IPS-15b (cell line): ENCODE results near the gene OR4E2.

Source experiments
- H3K27me3 ChIP-seq: one replicate; pipeline ENCODE4 v1.6.1; 2013; ENCODE audit warnings: low read length; ENCODE audit not compliant: control insufficient read depth, insufficient read depth
- H3K36me3 ChIP-seq: one replicate; pipeline ENCODE4 v1.6.1; 2013; ENCODE audit warnings: low read length; ENCODE audit not compliant: control insufficient read depth, insufficient read depth
- H3K4me1 ChIP-seq: one replicate; pipeline ENCODE4 v1.6.1; 2013; ENCODE audit warnings: mild to moderate bottlenecking, low read length; ENCODE audit not compliant: control insufficient read depth, insufficient read depth
- H3K4me3 ChIP-seq: one replicate; pipeline ENCODE4 v1.5.1; 2013; ENCODE audit warnings: low read depth, low read length
- H3K9ac ChIP-seq: one replicate; pipeline ENCODE4 v1.6.1; 2013; ENCODE audit warnings: low read depth, mild to moderate bottlenecking, low read length
- H3K9me3 ChIP-seq: one replicate; pipeline ENCODE4 v1.6.1; 2013; ENCODE audit warnings: mild to moderate bottlenecking, low read length; ENCODE audit not compliant: control insufficient read depth, insufficient read depth

Gene OR4E2

DNA sequence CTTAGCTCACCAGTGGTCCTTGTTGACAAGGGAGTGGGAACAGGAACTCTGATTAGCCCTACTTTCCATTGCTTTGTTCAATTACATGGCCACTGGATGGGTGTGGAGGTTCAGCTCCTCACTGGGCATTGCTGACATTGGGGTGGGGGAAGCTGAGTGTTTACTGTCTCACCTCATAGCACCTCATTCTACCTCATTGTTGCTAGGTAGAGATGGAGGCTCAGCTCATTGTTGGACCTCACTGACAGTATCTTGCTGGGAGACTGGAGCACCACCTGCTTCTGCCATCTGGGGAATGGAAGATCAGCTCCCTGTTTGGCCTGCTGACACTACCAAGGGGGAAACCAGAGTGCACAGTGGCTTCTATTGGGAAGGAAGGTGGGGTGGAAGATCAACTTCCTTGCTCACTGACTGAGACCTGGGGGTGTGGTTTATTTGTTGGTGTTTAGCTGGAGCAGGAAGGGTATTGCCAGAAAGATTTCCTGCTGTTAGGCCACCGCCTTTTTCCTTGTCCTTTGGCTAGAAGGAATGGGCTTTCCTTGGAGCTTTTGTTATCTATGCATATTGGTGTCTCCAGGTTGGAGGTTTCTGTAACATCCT is 1.3 kb upstream of the OR4E2 start:
- Histone ChIP-seq H3K27me3 (no peaks in the 10 kb centered on the region), H3K36me3 (no peaks in the 10 kb centered on the region), H3K4me1 (peaks cover 4% of the 10 kb centered on the region), H3K9me3 (no peaks in the 10 kb centered on the region), H3K4me3 (no peak overlapping the region), H3K9ac (no peak overlapping the region)

- Histone ChIP-seq H3K9ac (no peak overlapping the region), H3K4me3 (no peak overlapping the region), H3K9me3 (no peaks in the 10 kb centered on the region), H3K4me1 (peaks cover 4% of the 10 kb centered on the region), H3K27me3 (no peaks in the 10 kb centered on the region), H3K36me3 (no peaks in the 10 kb centered on the region)
Observed at GRCh38 chr14:21654215-21654614, 580 bp downstream of the OR4E2 start.

DNA sequence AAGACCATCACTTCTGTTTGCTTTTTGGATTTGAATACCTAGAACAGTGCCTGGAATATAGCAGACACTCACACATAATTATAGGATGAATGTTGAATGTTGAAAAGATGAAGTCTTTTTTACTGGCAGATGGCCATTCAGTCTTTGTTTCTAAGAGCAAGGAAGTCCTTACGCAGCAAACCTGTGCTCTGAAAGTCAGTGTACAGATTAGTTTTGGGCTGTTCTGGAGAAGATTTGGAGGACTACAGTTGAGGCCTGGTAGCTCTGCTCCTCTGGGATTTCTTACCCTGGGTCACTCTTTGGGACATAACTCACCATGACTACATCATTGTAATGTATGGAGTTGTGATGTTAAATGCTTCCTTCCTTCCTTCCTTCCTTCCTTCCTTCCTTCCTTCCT is 3.3 kb downstream of the OR4E2 start:
- peaks cover 4% of the 10 kb centered on the region for H3K4me1 ChIP-seq
- no peaks in the 10 kb centered on the region for H3K27me3 ChIP-seq

GRCh38 chr14:21668377-21668776 is 14.7 kb downstream of the OR4E2 start:
- H3K9ac ChIP-seq: no peak overlapping the region

More for the DNA sequence above, 3.3 kb downstream of the OR4E2 start:
- Histone ChIP-seq H3K9me3 (no peaks in the 10 kb centered on the region), H3K9ac (no peak overlapping the region), H3K4me3 (no peak overlapping the region), H3K36me3 (no peaks in the 10 kb centered on the region)

GRCh38 chr14:21669284-21669683 is 15.6 kb downstream of the OR4E2 start:
- Histone ChIP-seq H3K9ac (no peak overlapping the region), H3K9me3 (no peaks in the 10 kb centered on the region), H3K4me1 (no peaks in the 10 kb centered on the region), H3K36me3 (no peaks in the 10 kb centered on the region), H3K4me3 (no peak overlapping the region), H3K27me3 (no peaks in the 10 kb centered on the region)

More at GRCh38 chr14:21668377-21668776, 14.7 kb downstream of the OR4E2 start:
- Histone ChIP-seq H3K36me3 (no peaks in the 10 kb centered on the region), H3K4me3 (no peak overlapping the region), H3K27me3 (no peaks in the 10 kb centered on the region), H3K4me1 (no peaks in the 10 kb centered on the region), H3K9me3 (no peaks in the 10 kb centered on the region)

DNA sequence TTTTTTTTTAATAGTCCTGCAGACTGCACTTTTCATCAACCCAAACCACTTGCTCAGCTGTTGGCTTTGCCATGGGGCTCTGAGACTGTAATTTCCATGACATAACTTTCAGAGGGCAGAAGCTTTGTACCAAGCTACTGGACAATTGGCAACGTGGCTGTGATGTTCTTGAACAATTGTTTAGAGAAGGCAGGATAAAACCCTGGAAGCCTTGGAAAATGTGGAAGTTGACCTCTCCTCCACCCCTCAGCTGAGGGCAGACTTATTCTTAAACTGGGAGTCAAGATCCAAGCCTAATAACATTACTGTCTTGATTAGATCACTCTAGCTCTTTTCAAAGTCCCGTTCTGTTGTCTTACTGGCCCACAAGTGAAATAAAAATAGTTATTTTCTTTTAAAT is 17.7 kb downstream of the OR4E2 start:
- no peaks in the 10 kb centered on the region for H3K36me3 ChIP-seq
- no peaks in the 10 kb centered on the region for H3K27me3 ChIP-seq
- H3K4me1 ChIP-seq: no peaks in the 10 kb centered on the region

DNA sequence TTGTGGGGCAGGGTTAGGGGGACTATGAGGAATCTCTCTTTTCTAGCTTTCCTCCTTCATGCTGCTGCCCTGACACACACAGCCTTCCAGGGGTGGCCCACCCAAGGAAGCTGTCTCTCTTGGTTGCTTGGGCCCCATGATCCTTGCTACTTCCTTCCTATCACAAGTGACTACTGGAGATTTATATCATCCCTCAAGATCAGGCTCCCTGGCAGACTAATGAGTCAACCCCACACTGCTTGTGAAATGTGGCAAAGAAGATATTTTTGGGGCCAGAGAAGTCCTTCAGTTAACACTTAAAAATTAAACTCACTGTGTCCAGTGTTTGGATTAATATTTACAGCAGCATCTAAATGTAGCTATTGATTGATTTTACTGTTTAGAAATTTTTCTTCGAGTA is 18.5 kb downstream of the OR4E2 start:
- H3K9me3 ChIP-seq: no peaks in the 10 kb centered on the region
- H3K9ac ChIP-seq: no peak overlapping the region
- H3K4me1 ChIP-seq: no peaks in the 10 kb centered on the region
- no peaks in the 10 kb centered on the region for H3K36me3 ChIP-seq
- no peak overlapping the region for H3K4me3 ChIP-seq
- no peaks in the 10 kb centered on the region for H3K27me3 ChIP-seq

More for the DNA sequence above, 17.7 kb downstream of the OR4E2 start:
- H3K9ac ChIP-seq: no peak overlapping the region
- H3K9me3 ChIP-seq: no peaks in the 10 kb centered on the region
- no peak overlapping the region for H3K4me3 ChIP-seq

- H3K27me3 ChIP-seq: no peaks in the 10 kb centered on the region
- no peaks in the 10 kb centered on the region for H3K36me3 ChIP-seq
- H3K4me1 ChIP-seq: no peaks in the 10 kb centered on the region
- no peaks in the 10 kb centered on the region for H3K9me3 ChIP-seq
- H3K4me3 ChIP-seq: no peak within 1 kb of the TSS
- H3K9ac ChIP-seq: no peak within 1 kb of the TSS
Observed at GRCh38 chr14:21673718-21674117, 20.1 kb downstream of the OR4E2 start, which contains the start of gene OR4E1. OR4E1 (minus strand) TSS chr14:21673818; CDS start chr14:21670935, 2,883 bp downstream.

DNA sequence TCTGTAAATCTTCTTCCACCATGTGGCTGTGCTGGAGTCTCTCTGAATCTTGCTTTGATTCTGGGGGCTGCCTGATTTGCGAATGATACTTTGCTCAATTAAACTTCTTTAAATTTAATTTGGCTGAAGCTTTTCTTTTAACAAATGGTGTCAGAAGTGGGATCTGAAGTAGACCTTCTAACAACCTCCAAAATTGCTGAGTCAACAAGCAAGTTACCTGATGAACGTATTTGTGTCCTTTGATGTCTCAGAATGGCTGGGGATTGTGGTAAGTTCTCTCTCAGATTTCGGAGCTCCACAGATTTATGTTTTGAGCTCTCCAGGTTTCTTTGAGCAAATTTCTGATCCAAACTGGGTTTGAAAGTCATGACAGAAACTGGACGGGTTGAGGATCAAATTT is 21.9 kb downstream of the OR4E2 start:
- Histone ChIP-seq H3K9ac (no peak overlapping the region), H3K9me3 (no peaks in the 10 kb centered on the region), H3K4me3 (no peak overlapping the region), H3K27me3 (no peaks in the 10 kb centered on the region), H3K36me3 (no peaks in the 10 kb centered on the region), H3K4me1 (no peaks in the 10 kb centered on the region)

DNA sequence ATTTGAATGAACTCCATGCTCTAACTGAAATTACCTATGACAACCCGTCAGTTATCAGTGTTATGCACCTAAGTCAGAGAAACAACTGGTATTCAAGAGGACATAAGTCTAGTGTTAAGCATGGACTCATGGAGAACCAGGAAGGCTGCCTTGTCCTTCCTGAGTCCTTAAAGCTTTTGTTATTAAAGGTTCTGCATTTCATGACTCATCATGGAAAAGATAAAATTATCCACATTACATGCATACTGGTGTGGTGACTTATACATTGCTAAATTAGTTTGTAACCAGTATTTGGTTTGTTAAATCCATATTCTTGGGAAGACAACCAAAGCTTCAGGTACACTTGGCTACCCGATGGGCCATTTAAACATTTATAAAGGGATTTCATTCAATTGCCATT is 26.4 kb downstream of the OR4E2 start:
- H3K27me3 ChIP-seq: no peaks in the 10 kb centered on the region
- H3K9ac ChIP-seq: no peak overlapping the region
- H3K4me3 ChIP-seq: no peak overlapping the region
- no peaks in the 10 kb centered on the region for H3K4me1 ChIP-seq
- H3K36me3 ChIP-seq: no peaks in the 10 kb centered on the region
- no peaks in the 10 kb centered on the region for H3K9me3 ChIP-seq

- Histone ChIP-seq H3K4me1 (no peaks in the 10 kb centered on the region), H3K27me3 (no peaks in the 10 kb centered on the region), H3K9ac (no peak overlapping the region), H3K9me3 (no peaks in the 10 kb centered on the region), H3K36me3 (no peaks in the 10 kb centered on the region), H3K4me3 (no peak overlapping the region)
Observed at GRCh38 chr14:21686468-21686867, 32.8 kb downstream of the OR4E2 start.

- no peaks in the 10 kb centered on the region for H3K36me3 ChIP-seq
- no peaks in the 10 kb centered on the region for H3K9me3 ChIP-seq
- no peaks in the 10 kb centered on the region for H3K4me1 ChIP-seq
- H3K4me3 ChIP-seq: no peak overlapping the region
- no peaks in the 10 kb centered on the region for H3K27me3 ChIP-seq
- H3K9ac ChIP-seq: no peak overlapping the region
Observed at GRCh38 chr14:21694425-21694824, 40.8 kb downstream of the OR4E2 start.
